GM12891 (cell line): ENCODE measurements around the gene TAOK3.

ENCODE experiments used
- PAX5 ChIP-seq: IDR thresholded peaks from 2 replicates; pipeline ENCODE4 v1.6.1; 2011; ENCODE audit warnings: low read length, moderate library complexity, mild to moderate bottlenecking; ENCODE audit not compliant: insufficient read depth, severe bottlenecking
- POLR2A ChIP-seq: IDR thresholded peaks from 2 replicates; pipeline ENCODE4 v1.6.1; 2011; ENCODE audit warnings: low read depth, low read length, control low read depth
- POLR2AphosphoS5 ChIP-seq: IDR thresholded peaks from 2 replicates; pipeline ENCODE4 v1.6.1; 2011; ENCODE audit warnings: low read depth, low read length, control low read depth
- POU2F2 ChIP-seq: IDR thresholded peaks from 2 replicates; pipeline ENCODE4 v1.6.1; 2011; ENCODE audit warnings: low read depth, mild to moderate bottlenecking, control low read depth, low read length, moderate library complexity
- SPI1 ChIP-seq: IDR thresholded peaks from 2 replicates; pipeline ENCODE4 v1.6.1; 2011; ENCODE audit warnings: low read depth, low read length, control low read depth
- TAF1 ChIP-seq: IDR thresholded peaks from 2 replicates; pipeline ENCODE4 v1.6.1; 2011; ENCODE audit warnings: low read depth, low read length, control low read depth

DNA sequence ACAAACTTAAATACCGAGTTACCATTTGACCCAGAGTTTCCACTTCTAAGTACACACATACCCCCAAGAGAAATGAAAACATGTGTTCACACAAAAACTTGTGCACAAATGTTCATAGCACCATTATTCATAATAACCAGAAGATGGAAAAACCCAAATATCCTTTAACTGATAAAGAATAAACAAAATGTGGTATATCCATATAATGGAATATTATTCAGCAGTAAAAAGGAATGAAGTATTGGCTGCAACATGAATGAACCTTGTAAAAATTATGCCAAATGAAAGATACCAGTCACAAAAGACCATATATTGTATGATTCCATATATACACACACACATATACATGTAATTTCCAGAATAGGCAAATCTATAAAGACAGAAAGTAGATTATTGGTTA lies 116.4 kb downstream of the TAOK3 start:
- no peak for TF ChIP-seq POLR2A
- TF ChIP-seq POLR2AphosphoS5 = no peak
- no peak for TF ChIP-seq TAF1
- TF ChIP-seq POU2F2 = no peak
- TF ChIP-seq PAX5 = no peak
- TF ChIP-seq SPI1 = no peak
